Left forelimb (tissue), 1 donor: ENCODE measurements around the gene PIP4K2A.
"Not testable (repeated sequence)": the region's sequence is repeated elsewhere in the genome, so short reads cannot be mapped to it uniquely, and the experiment has no call there.

Source experiments
- DNase-seq: peaks from one replicate; pipeline ENCODE4 v3.0.0-alpha.2; 2018; ENCODE audit warnings: low spot score

The PIP4K2A gene

DNA sequence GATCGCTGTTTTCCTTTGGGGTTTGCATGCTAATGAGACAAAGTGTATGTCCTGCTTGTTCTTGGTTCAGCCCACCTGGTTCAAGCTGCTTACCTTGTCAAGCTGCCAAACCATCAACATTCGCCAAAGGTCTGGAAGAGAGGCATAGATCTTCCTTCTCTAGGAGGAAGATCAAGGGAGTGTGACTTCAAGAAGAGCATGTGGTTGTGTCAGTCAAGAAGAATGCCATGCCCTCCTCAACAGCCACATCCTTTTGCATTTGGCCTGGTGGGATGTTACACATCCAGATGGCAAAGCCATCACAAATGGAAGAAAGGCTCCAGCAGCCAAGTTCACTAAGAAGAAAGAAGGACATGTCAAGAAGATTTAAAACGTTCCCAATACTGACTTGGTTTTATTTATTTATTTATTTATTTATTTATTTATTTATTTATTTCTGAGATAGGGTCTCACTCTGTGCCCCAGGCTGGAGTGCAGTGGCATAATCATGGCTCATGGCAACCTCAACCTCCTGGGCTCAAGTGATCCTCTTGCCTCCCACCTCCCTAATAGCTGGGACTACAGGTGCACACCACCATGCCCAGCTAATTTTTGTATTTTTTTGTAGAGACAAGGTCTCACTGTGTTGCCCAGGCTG is 5.1 kb upstream of the PIP4K2A start:
- no peak for DNase-seq

GRCh38 chr10:22718659-22719058 is 4.3 kb upstream of the PIP4K2A start:
- DNase-seq, result not testable (repeated sequence)

GRCh38 chr10:22717728-22718127 is 3.4 kb upstream of the PIP4K2A start:
- no peak for DNase-seq

DNA sequence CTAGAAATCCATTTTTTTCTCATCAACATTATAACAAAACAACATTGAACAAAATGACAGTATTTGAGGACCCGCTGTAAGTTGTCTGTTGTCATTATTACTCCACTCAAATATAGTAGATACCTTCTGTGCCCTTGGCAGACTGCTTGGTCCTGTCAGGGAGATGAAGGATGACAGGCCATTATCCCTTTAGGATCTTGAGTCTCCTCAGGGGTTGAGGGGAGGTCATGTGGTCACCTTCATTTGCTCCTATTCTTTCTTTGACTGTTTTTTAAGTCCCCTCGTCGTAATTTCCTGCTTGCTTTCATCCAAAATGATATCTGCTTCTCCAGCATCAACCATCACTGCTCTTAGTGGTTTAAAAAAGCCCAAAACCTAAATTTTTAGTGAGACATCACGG is 2.6 kb upstream of the PIP4K2A start:
- DNase-seq, result no peak

DNA sequence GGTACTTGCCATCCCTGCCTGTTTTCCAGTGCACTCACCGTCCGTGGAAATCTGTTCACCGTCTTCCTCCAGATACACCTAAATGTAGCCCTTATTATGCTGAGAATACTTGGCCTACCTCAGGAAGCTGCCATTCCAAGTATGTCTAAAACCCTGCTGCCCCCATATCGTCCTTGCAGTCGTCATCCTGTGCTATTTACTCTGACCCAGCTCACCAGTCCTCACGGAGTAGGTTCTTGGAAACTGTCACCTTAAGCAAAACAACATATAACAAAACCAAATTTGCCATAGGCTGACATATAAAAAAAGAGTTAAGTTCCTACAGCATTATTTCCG is 880 bp upstream of the PIP4K2A start:
- DNase-seq, result no peak

DNA sequence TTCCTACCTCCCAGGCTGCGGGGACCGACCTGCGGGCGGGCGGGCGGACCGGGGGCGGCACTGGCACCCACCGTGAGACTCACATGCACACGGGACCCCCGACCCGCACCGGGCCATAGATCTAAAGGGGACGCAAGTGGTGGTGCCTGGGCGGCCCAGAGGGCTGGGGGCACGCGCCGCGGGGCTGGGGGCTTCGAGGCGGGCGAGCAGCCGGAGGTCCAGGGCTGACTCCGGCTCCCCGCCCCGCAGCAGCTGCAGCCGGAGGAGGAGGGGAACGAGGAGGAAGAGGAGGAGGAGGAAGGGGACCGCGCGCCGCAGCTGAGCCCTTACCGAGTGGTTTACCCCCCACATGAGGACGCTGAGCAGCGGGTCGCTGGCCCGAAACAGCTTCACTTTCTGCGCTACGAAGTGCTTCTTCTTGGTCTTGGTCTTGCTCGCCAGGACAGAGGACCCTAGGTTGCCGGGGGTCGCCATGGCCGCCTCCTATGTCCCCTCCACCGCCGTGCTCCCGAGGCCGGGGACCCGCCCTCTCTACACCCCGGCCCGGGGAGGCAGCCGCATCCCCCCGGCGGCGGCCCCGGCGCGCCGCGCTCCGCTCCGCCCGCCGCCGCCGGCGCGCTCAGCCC is 412 bp downstream of the PIP4K2A start:
- peak; percentile 75 for DNase-seq

GRCh38 chr10:22712956-22713852 is 1.2 kb downstream of the PIP4K2A start:
- peak; percentile 70 for DNase-seq

DNA sequence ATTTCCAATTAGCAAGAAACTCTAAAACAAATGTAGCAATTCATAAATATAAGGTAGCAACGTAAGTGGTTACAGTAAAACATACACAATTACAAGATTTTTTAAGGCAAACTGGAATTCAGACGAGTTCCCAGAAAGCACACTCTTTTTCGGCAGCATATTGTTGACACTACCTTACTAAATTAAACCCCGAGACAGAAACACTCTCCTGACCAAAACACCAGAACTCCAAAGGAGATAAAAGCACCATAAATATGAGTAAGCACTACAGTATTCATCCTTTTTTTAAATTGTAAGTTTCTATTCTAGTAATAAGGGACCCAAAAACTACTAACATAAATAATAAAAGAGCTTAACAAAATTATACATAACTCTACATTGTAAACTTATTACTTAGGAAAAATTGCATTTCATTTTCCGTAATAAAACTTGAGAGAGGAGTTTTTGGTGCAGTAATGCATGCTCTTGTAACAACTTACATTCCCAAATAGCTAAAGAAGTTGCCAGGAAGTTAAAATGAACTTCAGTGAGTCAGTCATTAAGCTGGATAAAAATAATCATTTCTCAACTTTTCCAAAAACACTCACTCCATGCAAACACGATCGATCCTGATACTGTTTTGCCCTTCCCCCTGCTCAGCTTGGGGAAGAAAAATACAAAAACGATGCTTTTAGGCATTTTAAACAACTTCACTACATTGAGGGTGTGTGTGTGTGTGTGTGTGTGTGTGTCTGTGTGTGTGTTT is 2.0 kb downstream of the PIP4K2A start:
- DNase-seq, result no peak

DNA sequence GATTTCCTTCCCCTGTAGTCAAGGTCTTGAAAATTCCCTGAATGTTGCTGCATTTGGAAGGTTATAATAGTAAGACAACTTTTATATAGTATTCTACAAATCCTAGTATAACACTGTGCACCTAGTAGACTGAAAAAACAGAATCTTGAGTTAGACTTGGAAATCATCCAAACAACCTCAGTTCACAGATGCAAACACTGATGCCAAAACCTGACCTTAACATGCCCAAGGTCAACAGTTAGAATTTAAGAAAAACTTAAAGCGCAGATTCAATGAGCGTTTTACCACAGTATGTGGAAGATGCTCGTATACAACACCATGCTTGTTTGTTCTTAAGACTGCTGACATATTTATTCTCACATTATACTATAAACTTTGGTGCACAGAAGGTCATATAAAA is 3.0 kb downstream of the PIP4K2A start:
- DNase-seq, result no peak

GRCh38 chr10:22710139-22710745 is 4.1 kb downstream of the PIP4K2A start:
- DNase-seq, result no peak

- DNase-seq, result no peak
These were observed 5.6 kb downstream of the PIP4K2A start for GRCh38 chr10:22708772-22709171.

DNA sequence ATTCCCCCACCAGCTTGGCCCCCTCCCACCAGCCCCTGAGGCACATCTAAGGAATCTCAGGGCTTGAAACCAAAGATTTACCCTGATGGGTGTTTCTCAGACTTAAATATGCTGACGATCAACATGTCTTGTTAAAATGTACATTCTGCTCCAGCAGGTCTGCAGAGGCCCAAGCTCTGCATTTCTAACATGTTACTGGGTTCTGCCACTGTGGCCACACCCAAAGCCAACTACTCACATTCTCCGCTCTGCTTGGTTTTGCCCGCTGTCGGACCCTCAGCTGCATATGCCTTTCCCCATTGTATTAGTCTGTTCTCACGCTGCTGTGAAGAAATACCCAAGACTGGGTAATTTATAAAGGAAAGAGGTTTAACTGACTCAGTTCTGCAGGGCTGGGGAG is 8.9 kb downstream of the PIP4K2A start:
- no peak for DNase-seq

GRCh38 chr10:22704942-22705341 is 9.4 kb downstream of the PIP4K2A start:
- no peak for DNase-seq

DNA sequence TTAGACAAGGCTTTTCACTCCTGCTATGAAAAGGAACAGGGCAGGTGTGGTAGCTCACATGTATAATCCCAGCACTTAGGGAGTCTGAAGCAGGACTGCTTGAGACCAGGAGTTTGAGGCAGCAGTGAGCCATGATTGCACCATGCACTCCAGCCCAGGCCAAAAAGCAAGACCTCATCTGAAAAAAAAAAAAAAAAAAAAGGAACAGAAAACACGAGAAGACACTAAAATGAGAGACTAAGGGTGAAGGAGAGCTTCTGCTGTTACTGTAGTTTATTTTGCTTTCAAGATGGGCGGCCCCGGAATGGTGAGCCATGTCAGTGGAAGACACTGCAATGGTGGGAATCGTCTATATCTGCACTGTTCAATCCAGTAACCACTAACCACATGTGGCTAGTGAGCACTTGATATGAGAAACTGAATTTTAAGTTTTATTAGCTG is 9.9 kb downstream of the PIP4K2A start:
- DNase-seq, result no peak

DNA sequence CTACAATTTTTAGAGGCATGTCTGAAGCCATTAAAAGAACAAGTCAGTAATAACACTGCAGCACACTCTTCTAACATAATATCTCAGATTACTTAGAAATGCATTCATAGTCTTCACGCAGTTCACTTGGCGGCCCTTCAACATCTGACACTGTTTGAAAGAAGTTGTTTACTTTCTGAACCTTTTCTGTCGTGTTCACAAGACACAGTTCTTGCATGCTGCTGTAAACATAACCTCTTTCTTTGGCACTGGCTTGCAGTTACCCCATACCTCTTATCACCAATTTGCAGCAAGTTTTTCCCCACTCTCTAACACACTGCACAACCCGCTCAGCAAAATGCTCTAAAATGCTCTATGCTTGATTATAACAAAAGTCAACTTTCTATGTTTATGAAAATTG is 12.0 kb downstream of the PIP4K2A start:
- no peak for DNase-seq

DNA sequence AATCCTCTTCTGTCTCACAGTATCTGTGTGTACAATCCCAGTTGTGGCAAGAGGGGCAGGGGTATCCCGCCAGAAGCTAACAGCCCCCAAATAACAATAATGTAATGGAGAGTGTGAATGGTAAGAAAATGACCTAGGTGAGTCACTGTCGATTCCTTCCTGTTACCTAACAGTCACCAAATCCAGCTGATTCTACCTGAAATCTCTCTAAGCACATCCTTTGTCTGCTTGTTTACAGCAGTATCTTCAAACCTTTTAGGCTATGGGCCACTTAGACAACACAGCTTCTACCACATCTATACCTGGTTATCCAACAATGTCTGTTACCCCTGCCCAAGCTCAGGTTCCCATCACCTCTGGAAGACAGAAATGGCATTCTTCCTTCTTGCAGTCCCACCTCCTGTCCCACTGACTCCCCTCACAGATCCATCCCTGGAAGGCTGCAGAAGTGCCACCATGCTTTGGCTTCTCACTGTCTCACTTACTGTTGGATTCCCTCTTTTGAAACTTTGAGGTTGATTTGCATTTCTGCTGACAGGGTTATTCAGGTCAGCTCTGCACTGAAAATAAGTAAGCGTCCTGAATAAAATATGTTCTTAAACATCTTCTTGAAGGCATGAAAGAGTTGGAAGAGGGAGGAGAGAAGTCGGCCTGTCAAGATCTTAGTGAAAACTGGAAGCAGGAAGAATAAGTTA is 13.1 kb downstream of the PIP4K2A start:
- DNase-seq, result no peak

DNA sequence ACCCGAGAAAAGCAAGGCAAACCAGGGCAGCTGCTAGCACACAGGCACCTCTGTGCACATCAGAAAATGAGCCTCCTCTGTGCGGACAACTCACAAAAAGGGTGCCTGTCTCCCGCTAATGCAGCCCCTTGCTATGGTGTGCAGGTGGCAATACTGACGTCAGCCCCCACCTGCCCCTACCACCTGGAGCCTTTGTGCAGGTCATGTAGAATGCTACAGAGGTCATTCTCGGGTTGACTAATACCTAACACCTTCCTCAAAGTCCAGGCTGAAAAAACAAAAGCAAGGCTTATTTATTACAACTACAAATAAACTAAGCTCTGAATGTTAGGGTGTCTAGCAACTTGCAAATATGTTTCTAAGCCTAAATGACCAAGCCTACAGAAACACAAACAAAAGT is 13.9 kb downstream of the PIP4K2A start:
- DNase-seq, result no peak

DNA sequence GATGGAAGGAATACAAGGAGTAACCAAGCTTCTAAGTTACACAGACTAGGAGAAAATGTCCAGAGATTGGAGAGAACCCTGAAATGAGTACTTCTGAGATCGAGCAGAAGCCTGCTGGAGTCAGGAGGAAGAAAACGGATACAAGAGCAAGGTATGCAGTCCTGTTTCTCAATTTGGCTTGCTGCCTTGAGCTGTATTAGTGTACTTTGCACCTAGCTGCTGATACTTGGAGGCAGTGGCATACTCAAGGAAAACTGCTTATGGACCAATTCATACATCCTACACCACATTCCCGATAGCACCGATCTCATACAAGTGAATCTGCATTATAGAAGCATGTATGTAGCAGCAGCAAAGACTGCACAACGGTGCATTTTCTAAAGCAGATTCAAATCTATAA is 14.4 kb downstream of the PIP4K2A start:
- no peak for DNase-seq

GRCh38 chr10:22698941-22699440 is 15.4 kb downstream of the PIP4K2A start:
- no peak for DNase-seq

DNA sequence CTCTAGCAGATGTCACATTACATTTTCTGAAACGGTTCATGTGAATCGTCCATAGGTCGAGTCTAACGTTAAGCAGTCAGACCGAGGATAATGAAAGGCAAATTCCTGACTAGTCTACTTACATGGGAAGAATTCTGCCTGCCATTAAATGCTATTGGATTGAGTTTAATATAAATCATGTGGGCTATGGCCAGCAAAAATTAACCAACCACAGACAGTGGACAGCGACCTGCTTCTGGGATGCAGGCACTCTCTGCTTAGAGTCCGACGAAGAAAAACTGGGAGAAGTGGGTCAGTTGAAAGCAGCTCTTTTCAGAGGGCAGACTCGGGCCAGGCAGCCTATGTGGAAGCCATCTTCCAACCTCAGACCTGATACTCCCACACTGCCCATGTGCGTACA is 16.6 kb downstream of the PIP4K2A start:
- no peak for DNase-seq

DNA sequence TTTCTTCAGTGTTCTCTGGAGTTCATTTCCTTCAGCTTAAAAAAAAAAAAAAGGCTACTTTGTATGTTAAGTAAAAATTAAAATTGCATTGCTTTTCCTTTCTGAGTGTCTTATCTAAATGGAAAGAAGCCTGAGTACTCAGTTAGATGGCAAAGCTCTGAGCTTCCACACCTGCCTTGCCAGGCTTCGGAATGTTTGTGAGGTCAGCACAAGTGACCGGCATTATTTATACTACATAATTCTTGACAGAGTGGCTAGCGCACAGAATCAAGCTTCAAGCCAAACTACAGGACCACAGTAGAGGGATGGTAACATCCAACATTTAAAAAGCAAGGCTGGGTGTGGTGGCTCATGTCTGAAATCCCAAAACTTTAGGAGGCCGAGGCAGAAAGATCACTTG is 17.3 kb downstream of the PIP4K2A start:
- no peak for DNase-seq
